Liver (tissue), 9 donors: ENCODE data around the gene HNRNPA2B1. TPM values are rescaled to one million over a fixed set of nuclear protein-coding genes. Genes with fewer than 3 reads are reported as not detected.

ENCODE experiments used
- DNase-seq: peaks from one replicate; pipeline ENCODE4 v3.0.0-alpha.2; 2017; ENCODE audit warnings: low spot score
- H3K27ac ChIP-seq, 2 donors: one replicate each; pipeline ENCODE4 v1.7.0; 2013; ENCODE audit warnings: inconsistent platforms in 2 of 2, low read length in 2 of 2, control low read depth in 1 of 2, low read depth in 1 of 2, mild to moderate bottlenecking in 1 of 2
- H3K27me3 ChIP-seq, 4 donors: one replicate each; pipeline versions ENCODE4 v1.6.1 to v1.7.0; 2013; ENCODE audit warnings: low read length in 3 of 4, inconsistent platforms in 1 of 4, mild to moderate bottlenecking in 1 of 4, moderate library complexity in 1 of 4; ENCODE audit not compliant: control insufficient read depth in 4 of 4, insufficient read depth in 4 of 4
- H3K36me3 ChIP-seq, 4 donors: one replicate each; pipeline versions ENCODE4 v1.6.1 to v1.7.0; 2013; ENCODE audit warnings: low read length in 3 of 4, mild to moderate bottlenecking in 3 of 4, low read depth in 1 of 4, moderate library complexity in 1 of 4; ENCODE audit not compliant: control insufficient read depth in 4 of 4, insufficient read depth in 3 of 4
- H3K4me1 ChIP-seq, 4 donors: one replicate each; pipeline versions ENCODE4 v1.6.1 to v1.7.0; 2013; ENCODE audit warnings: low read length in 3 of 4, mild to moderate bottlenecking in 3 of 4, moderate library complexity in 1 of 4; ENCODE audit not compliant: control insufficient read depth in 4 of 4, insufficient read depth in 4 of 4
- H3K4me3 ChIP-seq, 3 donors: one replicate each; pipeline versions ENCODE4 v1.6.1 to v1.7.0; 2013; ENCODE audit warnings: low read length in 3 of 3, control low read depth in 1 of 3, low read depth in 1 of 3, mild to moderate bottlenecking in 1 of 3
- H3K9ac ChIP-seq, 2 donors: one replicate each; pipeline ENCODE4 v1.7.0; 2013; ENCODE audit warnings: low read length in 2 of 2, mild to moderate bottlenecking in 2 of 2, moderate library complexity in 2 of 2, control low read depth in 1 of 2, low read depth in 1 of 2
- H3K9me3 ChIP-seq, 4 donors: one replicate each; pipeline versions ENCODE4 v1.6.1 to v1.7.0; 2013; ENCODE audit warnings: low read length in 3 of 4; ENCODE audit not compliant: control insufficient read depth in 4 of 4
- ATF3 ChIP-seq: IDR thresholded peaks from 2 replicates; pipeline ENCODE4 v1.6.1; 2016; ENCODE audit warnings: antibody characterized with exemption
- CTCF ChIP-seq: fragments of 150-350 bp; IDR thresholded peaks from 2 replicates; pipeline ENCODE4 v1.5.1; 2017; ENCODE audit warnings: improper control_type of control experiment, low read depth, low read length; ENCODE audit not compliant: missing input control
- EGR1 ChIP-seq, 2 donors: IDR thresholded peaks; 2 replicates each; pipeline ENCODE4 v1.6.1; 2016 to 2018; ENCODE audit warnings: antibody characterized with exemption in 2 of 2, low read depth in 2 of 2
- FOXA1 ChIP-seq: IDR thresholded peaks from 2 replicates; pipeline ENCODE4 v1.6.1; 2016; ENCODE audit warnings: antibody characterized with exemption
- FOXA2 ChIP-seq: IDR thresholded peaks from 2 replicates; pipeline ENCODE4 v1.6.1; 2016; ENCODE audit warnings: antibody characterized with exemption
- GABPA ChIP-seq, 2 donors: IDR thresholded peaks in 1 of 2; conservative IDR thresholded peaks in 1 of 2; 2 replicates each; pipeline ENCODE4 v1.6.1; 2016; ENCODE audit warnings: antibody characterized with exemption in 2 of 2, mild to moderate bottlenecking in 1 of 2, moderate library complexity in 1 of 2
- HNF4A ChIP-seq, 2 donors: conservative IDR thresholded peaks; 2 replicates each; pipeline ENCODE4 v1.6.1; 2016; ENCODE audit warnings: antibody characterized with exemption in 2 of 2, mild to moderate bottlenecking in 2 of 2
- HNF4G ChIP-seq: IDR thresholded peaks from 2 replicates; pipeline ENCODE4 v1.6.1; 2016; ENCODE audit warnings: antibody characterized with exemption
- JUND ChIP-seq, 2 donors: IDR thresholded peaks; 2 replicates each; pipeline ENCODE4 v1.6.1; 2016; ENCODE audit warnings: antibody characterized with exemption in 2 of 2
- MAX ChIP-seq: IDR thresholded peaks from 2 replicates; pipeline ENCODE4 v1.6.1; 2016; ENCODE audit warnings: antibody characterized with exemption
- NR2F2 ChIP-seq: IDR thresholded peaks from 2 replicates; pipeline ENCODE4 v1.6.1; 2016; ENCODE audit warnings: antibody characterized with exemption
- RAD21 ChIP-seq, 2 donors: IDR thresholded peaks; 2 replicates each; pipeline ENCODE4 v1.6.1; 2016; ENCODE audit warnings: antibody characterized with exemption in 2 of 2, mild to moderate bottlenecking in 2 of 2
- REST ChIP-seq: IDR thresholded peaks from 2 replicates; pipeline ENCODE4 v1.6.1; 2016; ENCODE audit warnings: antibody characterized with exemption, mild to moderate bottlenecking
- RXRA ChIP-seq, 2 donors: IDR thresholded peaks; 2 replicates each; pipeline ENCODE4 v1.6.1; 2017 to 2018; ENCODE audit warnings: antibody characterized with exemption in 2 of 2, mild to moderate bottlenecking in 1 of 2
- SP1 ChIP-seq: IDR thresholded peaks from 2 replicates; pipeline ENCODE4 v1.6.1; 2018; ENCODE audit warnings: antibody characterized with exemption, mild to moderate bottlenecking
- TAF1 ChIP-seq: conservative IDR thresholded peaks from 2 replicates; pipeline ENCODE4 v1.6.1; 2016; ENCODE audit warnings: antibody characterized with exemption, mild to moderate bottlenecking
- YY1 ChIP-seq: IDR thresholded peaks from 2 replicates; pipeline ENCODE4 v1.6.1; 2016; ENCODE audit warnings: antibody characterized with exemption, mild to moderate bottlenecking
- ZBTB33 ChIP-seq: IDR thresholded peaks from 2 replicates; pipeline ENCODE4 v1.6.1; 2016; ENCODE audit warnings: antibody characterized with exemption
- WGBS: extraction: QIAGEN DNeasy Blood & Tissue Kit; methylation state at CpG from one replicate; pipeline ENCODE4 v1.1.7; 2013; 5-methylcytosine and 5-hydroxymethylcytosine counted together
- polyA plus RNA-seq, 2 donors: library from polyadenylated mRNA; stranded (reverse) in 1 of 2; unstranded in 1 of 2; fragments of 200-250 nt in 1 of 2; fragments of >200 nt in 1 of 2; fragmentation: Nextera tagmentation in 1 of 2; extraction: Ambion mirVana in 1 of 2; gene quantifications; one replicate each; pipeline versions ENCODE4 v1.2.1 to v1.2.3, GENCODE V29; 2013 to 2015
- total RNA-seq, 2 donors: library from RNA; depleted of rRNA; stranded (reverse); fragments of >200 nt; gene quantifications; one replicate each; pipeline ENCODE4 v1.2.3, GENCODE V29; 2014
- donor health status: healthy.
- donor health status: healthy.
- donor health status: healthy.
- donor health status: healthy.
- donor health status: healthy.

Gene HNRNPA2B1
- total RNA-seq: 100 to 1,000 TPM; 128 to 168 TPM
- polyA plus RNA-seq: 100 to 1,000 TPM; 195 to 295 TPM

- Histone ChIP-seq H3K27me3 (no peaks in the 10 kb centered on the region), H3K9me3 (no peaks in the 10 kb centered on the region), H3K27ac (peak within 1 kb of the TSS; percentile 98 to 99), H3K4me3 (peak within 1 kb of the TSS; percentile 82 to 100 (median 99)), H3K9ac (peak within 1 kb of the TSS; percentile 99 to 100), H3K4me1 (peaks cover 4 to 50% (median 31%) of the 10 kb centered on the region in 4 donors), H3K36me3 (peaks cover 6 to 20% (median 18%) of the 10 kb centered on the region in 4 donors)
- DNase-seq: peak; percentile 98
- TF ChIP-seq ZBTB33 (peak; percentile 39), FOXA1 (no peak), CTCF (no peak), FOXA2 (no peak), HNF4G (no peak), GABPA (IDR thresholded peaks at IDR 0.05 in 1 of 2, conservative IDR thresholded peaks at IDR 0.05 in 1 of 2) (peak in 1 of 2 donors; percentile 66), YY1 (no peak), TAF1 (peak; percentile 99), REST (peak; percentile 93), MAX (peak; percentile 45), ATF3 (peak; percentile 71), SP1 (peak; percentile 83), NR2F2 (no peak), JUND (IDR thresholded peaks at IDR 0.05) (peak in 1 of 2 donors; percentile 7), EGR1 (IDR thresholded peaks at IDR 0.05; ENCODE audit: low read depth in 2 of 2) (peak; percentile 100), RAD21 (IDR thresholded peaks at IDR 0.05) (no peak), RXRA (IDR thresholded peaks at IDR 0.05) (no peak), HNF4A (conservative IDR thresholded peaks at IDR 0.05) (peak; percentile 10 to 45)
- under 1% methylated on average over 71 of the region's 71 CpGs for WGBS
Measured at GRCh38 chr7:26200444-26201246, at the start of gene HNRNPA2B1. HNRNPA2B1 (minus strand) TSS chr7:26200746; CDS start chr7:26200577, 169 bp downstream.
